Superior temporal gyrus (tissue), 1 donor: ENCODE data around the gene CCDC92.
"Not testable (repeated sequence)": the region's sequence is repeated elsewhere in the genome, so short reads cannot be mapped to it uniquely, and the experiment has no call there.

Experiments used
- DNase-seq: peaks from one replicate; pipeline ENCODE4 v3.0.0-alpha.2; 2016; ENCODE audit errors: extremely low spot score

The CCDC92 gene

DNA sequence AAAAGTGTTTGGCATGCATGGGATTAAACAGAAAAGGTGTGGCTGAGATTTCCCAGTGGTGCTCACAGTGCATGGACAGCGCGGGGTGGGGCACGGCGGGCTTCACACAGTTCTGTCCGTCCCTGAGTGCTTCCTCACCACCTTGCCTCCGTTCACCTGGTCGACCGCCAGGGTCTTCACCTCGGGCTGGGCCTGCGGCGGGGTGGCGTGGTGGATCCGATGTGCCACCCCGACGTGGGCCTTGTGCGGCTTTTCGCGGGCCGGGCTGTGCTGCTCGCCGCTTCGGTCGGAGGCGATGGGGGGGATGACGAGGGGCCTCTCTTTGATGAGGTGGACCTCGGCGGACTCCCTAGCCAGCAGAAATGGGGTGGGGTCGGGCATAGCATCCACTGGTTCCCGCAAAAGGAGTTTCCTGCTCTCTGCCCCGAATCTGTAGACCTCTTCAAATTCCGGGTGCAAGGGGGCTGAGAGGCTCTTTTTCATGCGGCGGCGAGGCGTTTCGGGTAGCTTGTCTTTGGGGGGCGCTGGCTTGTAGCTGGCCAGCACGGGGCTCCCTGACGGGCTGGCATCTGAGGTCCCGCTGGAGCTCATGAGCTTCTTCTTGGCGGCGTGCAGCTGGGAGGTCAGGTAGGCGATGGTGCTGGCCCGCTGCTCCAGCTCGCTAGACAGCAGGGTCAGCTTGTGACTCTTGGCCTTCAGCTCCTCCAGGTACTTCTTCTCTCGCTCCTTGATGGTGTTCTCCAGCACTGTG lies 35.5 kb downstream of the CCDC92 start:
- DNase-seq: no peak

DNA sequence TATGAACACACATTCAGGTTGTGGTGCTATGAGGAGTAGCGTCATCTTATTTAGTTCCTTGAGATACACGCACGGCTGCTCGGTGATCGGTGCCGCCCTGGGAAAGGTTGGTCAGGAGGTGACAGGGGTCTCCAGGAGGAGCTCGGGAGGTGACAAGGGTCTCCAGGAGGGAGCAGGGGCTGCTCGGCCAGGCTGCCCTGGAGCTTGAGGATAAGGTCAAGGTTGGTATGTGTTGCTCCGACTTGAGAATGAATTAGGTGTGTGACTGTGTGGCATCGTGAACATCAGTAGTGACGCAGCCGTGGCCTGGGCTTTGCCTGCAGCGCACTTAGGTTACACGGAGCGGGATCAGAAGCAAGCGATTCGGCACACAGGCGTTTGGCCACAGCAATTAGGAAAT lies 36.2 kb downstream of the CCDC92 start:
- DNase-seq: no peak

DNA sequence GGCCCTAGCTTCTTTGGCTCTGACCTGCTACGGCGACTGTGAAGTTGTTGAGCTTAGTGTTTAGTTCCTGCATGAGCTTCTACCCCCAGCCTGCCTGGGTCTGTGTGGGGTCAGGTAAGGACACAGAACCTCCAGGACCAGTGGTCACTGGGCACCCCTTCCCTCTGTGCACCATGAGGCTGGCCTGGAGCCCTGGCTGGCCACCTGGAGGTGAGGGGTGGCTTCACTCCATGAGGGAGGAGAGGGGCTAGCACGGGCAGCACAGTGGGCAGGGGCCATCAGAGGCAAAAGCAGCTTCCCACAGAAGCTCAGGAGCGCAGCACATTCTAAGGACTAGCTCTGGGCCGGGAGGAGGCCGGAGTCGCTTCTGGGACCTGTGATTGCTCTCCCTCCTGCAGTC lies 36.7 kb downstream of the CCDC92 start:
- DNase-seq: no peak

DNA sequence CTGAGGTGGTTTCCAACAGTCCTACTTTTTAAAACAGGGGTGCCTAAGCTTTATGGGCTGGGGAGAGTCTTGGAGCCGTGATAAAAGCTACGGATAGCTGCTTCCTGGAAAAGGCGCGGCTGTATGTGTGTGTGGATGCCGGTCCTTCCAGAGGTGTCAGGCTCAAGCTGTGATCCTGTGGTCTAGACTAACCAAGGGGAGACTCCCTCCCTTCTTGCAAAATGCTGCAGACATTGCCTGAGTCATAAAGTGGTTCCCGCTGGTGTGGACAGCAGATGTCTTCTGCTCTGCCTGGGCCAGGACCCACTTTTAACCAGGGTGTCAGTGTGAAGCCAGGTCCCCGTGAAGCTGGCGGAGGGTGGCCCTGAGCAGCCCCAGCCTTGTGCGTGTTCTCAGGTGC lies 37.8 kb downstream of the CCDC92 start:
- no peak for DNase-seq

DNA sequence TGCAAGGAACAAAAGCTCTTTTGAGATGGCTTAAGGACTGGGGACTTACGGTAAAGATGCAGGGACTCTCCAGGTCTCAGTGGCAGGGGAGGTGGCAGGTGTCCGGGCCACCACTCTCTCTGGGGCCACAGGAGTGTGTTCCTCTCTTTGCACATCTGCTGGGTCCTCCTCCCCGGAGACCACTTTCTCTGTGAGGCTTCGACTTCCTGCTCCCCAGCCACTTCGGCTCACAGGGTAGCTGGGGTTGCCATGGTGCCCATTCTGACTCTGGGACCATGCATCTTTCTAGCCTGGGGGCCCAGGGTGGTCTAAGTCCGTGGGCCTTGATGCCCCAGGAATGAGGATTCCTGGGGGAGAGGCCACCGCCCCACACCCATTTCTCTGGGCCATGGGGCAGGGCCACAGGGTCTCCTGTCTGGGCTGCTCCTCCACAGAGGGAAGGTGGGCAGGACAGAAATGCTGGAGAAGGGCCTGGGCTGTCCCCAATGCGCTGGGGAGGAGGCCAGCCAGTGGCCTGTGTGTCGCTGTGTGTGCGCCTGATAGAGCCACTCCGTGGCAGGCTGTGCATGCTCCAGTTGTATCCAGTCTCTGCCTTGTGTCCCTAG lies 38.5 kb downstream of the CCDC92 start:
- no peak for DNase-seq

DNA sequence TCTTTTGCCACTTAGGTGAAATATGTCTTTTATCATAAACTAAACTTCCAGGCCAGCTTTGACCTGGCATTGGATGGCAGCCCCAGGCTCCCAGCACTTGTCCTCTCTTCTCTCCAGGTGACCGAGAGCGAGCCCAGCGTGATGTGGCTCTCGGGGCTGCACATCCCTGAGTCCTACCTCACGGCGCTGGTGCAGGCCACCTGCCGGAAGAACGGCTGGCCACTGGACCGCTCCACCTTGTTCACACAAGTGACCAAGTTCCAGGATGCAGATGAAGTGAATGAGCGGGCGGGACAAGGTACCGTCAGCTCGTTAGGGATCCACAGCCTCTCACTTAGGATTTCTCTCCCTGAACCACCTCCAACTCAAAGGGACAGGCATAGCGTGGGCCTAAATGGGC lies 39.4 kb downstream of the CCDC92 start:
- no peak for DNase-seq

DNA sequence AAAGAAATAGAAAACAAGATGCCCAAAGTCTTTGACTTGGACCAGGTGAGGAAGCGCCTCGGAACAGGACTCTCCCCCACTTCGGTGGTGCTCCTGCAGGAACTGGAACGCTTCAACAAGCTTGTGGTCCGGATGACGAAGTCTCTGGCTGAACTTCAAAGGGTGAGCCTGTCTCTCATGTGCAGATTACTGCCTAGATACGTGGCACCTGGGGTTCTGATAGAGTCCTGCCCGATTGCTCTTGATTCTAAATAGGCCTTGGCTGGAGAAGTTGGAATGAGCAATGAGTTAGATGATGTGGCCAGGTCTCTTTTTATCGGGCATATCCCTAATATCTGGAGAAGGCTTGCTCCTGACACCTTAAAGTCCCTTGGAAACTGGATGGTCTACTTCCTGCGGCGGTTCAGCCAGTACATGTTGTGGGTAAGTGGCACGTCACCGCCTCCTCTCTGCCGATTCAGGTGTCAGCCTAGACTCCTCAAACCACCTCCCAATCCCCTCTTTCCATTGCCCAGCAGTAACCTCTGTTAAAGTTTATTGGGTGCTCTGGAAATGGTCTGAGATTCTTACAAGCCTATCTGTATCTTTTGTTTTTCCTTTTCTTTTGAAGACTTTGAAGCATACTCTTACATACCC lies 40.8 kb downstream of the CCDC92 start:
- DNase-seq: no peak

DNA sequence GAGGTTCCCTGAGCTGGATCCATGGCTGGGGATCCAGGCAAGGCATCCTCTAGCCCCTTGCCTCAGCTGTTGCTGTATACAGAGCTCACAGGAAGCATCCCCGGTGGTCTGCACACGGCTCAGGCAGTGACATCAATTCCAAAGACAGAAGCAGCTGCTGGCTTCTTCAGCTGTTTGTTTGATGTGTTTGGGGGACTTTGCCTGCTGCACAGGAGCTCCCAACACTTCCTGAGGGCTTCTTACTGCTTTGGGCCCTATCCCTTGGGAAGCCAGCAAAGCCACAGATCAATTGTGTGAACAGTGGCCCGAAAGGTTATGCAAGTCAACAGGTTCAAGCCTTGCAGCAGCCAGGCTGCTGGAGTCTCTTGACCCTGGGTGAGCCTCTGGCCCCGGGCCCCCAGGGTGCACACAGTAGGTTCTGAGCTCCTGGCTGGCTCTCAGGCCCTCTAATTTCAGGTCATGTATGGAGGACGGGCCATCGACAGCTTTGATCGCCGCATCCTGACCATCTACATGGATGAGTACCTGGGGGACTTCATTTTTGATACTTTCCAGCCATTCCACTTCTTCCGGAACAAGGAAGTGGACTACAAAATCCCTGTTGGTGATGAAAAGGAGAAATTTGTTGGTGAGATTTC lies 42.6 kb downstream of the CCDC92 start:
- DNase-seq: no peak

DNA sequence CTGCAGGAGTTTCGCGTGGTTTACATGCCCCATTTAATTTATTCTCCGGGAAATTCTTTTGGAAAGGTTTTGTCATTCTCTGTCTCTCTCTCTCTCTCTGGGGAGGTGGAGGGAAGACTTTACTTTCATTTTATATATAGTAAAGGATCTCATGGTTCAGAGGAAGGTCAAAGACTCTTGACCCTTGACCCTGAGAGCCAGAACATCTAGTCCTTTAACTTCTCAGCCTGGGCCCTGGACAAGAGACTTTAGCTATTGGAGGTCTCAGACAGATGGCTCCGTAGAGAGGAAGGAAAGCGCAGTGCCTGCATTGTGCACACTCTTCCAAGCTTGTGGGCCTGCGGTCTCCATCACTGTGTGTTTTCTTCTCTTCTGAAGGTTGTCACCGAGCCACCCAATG lies 43.7 kb downstream of the CCDC92 start:
- no peak for DNase-seq

DNA sequence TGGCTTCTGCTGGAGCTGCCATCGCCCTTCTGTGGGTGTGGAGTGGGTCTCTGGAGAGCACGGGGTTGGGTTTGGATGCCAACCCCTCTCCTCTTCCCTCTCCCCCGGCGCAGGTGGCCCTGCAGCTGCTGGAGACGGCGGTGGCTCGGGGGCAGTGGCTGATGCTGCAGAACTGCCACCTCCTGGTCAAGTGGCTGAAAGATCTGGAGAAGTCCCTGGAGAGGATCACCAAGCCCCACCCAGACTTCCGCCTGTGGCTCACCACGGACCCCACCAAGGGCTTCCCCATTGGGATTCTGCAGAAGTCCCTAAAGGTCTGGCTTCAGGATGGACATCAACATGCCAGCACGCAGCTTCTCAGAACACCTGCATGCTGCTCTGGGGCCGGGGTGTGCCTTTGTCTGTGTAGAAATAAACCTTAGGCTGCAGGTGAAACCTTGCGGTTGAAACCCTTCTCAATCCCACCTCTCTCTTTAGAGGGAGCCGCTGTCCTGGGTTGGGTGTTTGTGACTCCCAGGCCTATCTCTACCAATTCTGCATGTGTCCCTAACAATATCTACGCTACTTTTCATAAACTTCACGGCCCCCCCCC lies 44.3 kb downstream of the CCDC92 start:
- no peak for DNase-seq

DNA sequence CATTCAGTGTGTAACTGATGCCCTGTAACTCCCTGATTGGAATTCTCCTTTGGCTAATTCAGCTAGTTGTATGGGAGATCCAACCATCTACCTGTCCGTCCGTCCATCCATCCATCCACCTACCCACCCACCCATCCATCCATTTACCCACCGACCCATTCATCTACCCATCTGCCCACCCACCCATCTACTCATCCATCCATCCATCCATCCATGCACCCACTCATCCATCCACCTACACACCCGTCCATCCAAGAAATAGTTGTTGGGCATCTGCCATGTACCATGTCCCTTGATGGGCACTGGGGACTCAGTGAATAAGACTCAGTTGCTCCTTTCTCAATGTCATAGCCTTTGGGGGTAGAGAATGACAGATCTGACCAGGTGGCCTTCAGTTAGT lies 48.1 kb downstream of the CCDC92 start:
- DNase-seq: no peak

DNA sequence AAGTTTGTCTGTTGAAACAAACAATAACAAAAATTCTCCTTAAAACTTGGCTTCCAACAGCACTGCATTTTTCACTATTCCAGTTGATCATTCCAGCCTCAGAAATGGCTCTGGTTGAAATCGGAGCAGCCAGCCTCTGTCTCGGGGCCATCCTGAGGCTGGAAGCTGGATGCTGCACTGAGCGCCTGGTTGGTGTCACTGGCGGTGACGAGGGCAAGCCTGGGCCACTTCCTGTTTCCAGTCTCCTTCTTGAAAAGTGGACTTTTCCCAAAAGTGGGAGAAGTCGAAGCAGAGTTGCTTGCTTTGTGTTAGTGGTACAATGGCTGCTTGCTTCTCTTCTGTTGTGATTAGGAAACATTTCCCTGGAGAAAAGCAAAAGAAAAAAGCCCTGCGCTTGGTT lies 48.7 kb downstream of the CCDC92 start:
- no peak for DNase-seq

DNA sequence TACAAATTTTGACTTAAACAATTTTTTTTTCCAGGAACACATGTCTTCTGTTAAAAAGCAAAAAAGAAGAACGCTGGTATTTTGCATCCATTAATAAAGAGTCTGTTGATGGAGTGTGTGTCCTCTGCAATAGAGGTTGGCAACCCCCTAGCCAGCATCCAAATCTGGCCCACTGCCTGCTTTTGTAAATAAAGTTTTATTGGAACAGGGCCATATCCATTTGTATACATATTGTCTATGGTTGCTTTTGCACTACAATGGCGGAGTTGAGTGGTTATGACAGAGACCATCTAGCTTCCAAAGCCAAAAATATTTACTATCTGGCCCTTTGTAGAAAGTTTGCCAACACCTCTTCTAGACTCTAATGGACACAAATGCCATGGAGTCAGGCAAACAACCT lies 49.6 kb downstream of the CCDC92 start:
- no peak for DNase-seq

DNA sequence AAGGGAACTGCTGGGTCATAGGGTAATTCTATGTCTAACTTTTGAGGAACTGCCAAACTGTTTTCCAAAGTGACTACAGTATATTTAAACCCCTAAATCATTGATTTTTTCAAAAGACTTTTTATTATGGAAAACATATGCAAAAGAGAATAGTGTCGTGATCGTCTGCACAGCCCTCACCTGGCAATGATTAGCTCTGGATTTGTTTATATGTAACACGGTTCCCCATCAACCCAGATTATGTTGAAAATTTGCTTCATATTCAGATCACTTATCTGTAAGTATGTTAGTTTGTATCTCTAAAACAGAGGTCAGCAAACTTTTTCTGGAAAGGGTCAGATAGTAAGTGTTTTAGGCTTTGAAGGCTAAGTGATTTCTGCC lies 52.7 kb downstream of the CCDC92 start:
- no peak for DNase-seq

DNA sequence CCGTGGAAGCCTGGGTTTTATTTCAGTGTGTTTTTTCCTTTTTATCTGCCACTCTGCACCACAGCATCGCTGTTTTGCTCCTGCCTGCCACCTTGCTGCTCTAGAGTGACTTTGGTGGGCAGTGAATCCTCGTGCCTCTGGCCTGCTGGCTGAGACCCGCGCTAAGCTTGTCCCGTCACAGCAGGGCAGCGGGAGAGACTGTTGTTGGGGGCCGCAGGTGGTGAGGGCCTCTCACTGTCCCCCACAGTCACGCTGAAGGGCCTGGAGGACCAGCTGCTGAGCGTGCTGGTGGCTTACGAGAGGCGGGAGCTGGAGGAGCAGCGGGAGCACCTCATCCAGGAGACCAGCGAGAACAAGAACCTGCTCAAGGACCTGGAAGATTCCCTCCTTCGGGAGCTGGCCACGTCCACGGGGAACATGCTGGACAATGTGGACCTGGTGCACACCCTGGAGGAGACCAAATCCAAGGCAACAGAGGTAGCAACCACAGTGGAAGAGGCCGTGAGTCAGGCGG lies 55.2 kb downstream of the CCDC92 start:
- no peak for DNase-seq

DNA sequence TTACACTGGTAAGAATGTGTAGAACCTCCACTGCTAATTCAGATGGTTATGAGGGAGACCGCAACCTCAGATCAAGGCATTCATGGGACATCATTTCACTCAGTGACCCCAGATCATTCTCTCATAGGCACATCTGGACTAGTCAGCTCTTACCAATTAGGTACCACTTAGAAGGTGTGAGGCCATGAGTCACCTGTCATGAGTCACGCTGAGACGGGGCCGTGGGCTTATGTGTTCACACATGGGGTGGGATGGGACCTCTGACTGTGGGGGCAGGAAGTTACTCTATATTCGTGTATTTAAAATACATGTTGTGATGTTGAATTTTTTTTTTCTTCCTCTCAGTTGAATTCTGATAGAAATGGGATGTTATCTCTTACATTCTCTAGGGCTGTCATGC lies 55.9 kb downstream of the CCDC92 start:
- DNase-seq: no peak

DNA sequence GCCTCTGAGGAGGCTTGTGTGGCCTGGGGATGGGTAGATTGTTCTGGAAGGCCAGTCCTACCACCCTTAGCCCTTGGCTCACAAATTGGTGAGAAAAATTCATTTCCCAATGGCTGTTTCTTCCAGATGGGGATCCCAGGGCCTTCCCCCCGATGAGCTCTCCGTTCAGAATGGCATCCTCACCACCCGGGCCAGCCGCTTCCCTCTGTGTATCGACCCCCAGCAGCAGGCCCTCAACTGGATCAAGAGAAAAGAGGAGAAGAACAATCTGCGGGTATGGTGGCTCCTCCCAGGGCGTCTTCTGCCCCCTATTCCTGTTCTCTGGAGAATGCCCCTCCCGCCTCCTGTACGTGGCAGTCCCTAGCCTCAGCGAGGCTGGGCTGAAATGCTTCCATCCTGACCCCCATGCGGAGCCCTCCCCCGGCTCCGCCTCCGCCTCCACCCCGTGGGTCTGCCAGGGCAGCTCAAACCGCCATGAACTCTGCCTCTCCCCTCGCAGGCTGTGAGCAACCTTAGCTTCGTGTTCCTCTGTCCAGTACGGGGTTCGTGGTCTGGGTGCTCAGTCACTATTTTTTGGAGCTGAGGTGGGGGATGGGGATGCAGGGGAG lies 57.8 kb downstream of the CCDC92 start:
- no peak for DNase-seq

DNA sequence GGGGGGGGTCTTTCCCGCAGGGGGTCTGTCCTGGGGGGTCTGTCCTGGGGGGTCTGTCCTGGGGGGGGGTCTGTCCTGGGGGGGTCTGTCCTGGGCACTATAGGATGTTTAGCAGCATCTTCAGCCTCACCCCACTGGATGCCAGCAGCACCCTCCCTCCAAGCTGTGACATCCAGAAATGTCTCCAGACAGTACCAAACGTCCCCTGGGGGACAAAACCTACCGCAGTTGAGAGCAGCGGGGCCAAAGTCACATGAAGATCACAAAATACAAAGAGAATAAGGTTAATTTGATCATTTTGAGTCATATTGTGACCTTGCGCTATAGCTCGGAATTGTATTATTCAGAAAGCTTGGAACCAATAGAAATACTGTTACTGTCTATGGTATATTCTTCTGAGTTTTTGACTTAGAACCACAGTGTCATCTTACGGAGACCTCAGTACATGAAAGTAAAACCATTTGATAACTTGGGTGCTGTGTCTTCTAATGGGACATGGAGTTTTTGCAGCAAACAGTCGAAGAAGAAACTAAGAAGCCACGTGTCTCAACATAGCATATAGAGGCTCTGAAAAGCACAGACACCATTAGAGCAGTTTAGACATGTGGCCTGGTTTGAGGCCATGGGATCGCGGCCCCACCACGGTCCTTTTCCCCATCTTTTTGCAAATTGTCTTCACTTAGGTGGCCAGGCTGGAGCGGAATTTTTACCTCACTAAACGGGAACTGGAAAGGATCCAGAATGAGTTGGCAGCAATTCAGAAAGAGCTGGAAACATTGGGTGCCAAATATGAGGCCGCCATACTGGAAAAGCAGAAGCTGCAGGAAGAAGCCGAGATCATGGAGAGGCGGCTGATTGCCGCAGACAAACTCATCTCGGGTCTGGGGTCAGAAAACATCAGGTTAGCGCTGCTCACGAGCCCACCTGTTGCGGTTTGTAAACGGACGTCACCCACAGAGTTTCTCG lies 59.9 kb downstream of the CCDC92 start:
- no peak for DNase-seq

DNA sequence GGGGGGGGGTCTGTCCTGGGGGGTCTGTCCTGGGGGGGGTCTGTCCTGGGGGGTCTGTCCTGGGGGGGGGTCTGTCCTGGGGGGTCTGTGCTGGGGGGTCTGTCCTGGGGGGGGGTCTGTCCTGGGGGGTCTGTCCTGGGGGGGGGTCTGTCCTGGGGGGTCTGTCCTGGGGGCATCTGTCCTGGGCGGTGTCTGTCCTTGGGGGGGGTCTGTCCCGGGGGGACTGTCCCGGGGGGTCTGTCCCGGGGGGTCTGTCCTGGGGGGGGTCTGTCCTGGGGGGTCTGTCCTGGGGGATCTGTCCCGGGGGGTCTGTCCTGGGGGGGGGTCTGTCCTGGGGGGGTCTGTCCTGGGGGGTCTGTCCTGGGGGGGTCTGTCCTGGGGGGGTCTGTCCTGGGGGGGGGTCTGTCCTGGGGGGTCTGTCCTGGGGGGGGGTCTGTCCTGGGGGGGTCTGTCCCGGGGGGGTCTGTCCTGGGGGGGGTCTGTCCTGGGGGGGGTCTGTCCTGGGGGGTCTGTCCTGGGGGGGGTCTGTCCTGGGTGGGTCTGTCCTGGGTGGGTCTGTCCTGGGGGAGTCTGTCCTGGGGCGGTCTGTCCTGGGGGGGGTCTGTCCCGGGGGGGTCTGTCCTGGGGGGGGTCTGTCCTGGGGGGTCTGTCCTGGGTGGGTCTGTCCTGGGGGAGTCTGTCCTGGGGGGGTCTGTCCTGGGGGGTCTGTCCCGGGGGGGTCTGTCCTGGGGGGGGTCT lies 60.8 kb downstream of the CCDC92 start:
- DNase-seq: not testable (repeated sequence)

DNA sequence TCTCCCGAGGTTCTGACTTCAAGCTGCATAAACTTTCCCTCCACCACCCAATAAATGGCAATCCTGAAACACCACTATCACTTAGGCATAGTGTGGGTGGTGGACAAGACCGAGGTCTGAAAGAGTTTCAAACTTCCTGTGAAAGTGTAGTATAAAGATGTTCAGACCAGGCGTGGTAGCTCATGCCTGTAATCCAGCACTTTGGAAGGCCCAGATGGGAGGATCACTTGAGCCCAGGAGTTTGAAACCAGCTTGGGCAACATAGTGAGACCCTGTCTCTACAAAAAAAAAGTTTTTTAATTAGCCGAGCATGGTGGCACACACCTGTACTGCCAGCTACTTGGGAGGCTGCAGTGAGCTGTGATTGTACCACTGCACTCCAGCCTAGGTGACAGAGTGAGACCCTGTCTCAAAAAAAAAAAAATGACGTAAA lies 61.9 kb downstream of the CCDC92 start:
- DNase-seq: no peak
